ENCODE data around the gene KERA. TPM values are rescaled to one million over a fixed set of nuclear protein-coding genes. Genes with fewer than 3 reads are reported as not detected.

The KERA gene
- total and polyA plus RNA-seq, 2 of the 4 experiments (the other 2 are of a cell fraction), result not detected

DNA sequence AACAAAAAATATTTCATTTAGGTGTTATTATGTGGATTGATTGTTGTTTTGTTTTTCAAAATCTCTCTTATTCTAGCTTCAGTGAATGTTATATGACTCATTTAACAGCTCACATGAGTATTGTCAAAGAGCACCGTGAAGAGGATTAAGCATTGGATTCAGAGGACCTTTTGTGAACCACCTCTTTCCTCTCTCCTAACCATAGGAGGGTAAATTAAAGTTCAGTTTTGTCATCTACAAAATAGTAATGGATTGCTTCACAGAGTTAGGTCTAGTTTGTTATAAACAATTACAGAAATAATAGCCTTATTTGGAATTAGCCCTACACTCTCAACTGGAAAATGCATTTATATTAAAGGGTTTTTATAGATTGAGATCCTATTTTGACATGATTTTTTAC lies 962 bp upstream of the KERA start:
- Histone ChIP-seq H4K20me1 (ENCODE audit: insufficient read depth, low read length) (no peaks in the 10 kb centered on the region), H2AFZ (replicated peaks; ENCODE audit: low read length, poor library complexity) (no peak overlapping the region), H3K27ac (ENCODE audit: insufficient read depth, low read length) (no peak overlapping the region), H3K4me1 (ENCODE audit: control insufficient read depth, insufficient read depth, low read length) (no peaks in the 10 kb centered on the region), H3K18ac (ENCODE audit: low read depth, low read length) (no peak overlapping the region), H3K4me3 (ENCODE audit: insufficient read depth, low read depth, low read length) (no peak overlapping the region), H3K9ac (ENCODE audit: low read depth, low read length) (no peak overlapping the region), H3K23ac (ENCODE audit: low read depth, low read length) (no peak overlapping the region), H3K27me3 (ENCODE audit: control insufficient read depth, insufficient read depth, low read length) (no peaks in the 10 kb centered on the region), H2BK5ac (ENCODE audit: low read depth, low read length, poor library complexity, severe bottlenecking) (no peak overlapping the region), H3K79me1 (ENCODE audit: low read depth in 1 of 2, low read length in 2 of 2) (no peaks in the 10 kb centered on the region), H4K91ac (ENCODE audit: insufficient read depth, low read depth, low read length) (no peak overlapping the region), H3K9me1 (ENCODE audit: insufficient read depth, low read length) (no peaks in the 10 kb centered on the region), H3K4me2 (ENCODE audit: low read depth, low read length) (no peak overlapping the region), H4K8ac (ENCODE audit: low read depth in 2 of 2, low read length in 2 of 2) (no peak overlapping the region), H4K5ac (ENCODE audit: low read depth, low read length) (no peak overlapping the region), H2BK15ac (ENCODE audit: low read depth, low read length) (no peak overlapping the region), H2BK120ac (ENCODE audit: low read depth, low read length) (no peak overlapping the region), H3K9me3 (ENCODE audit: control insufficient read depth, insufficient read depth, low read length) (no peaks in the 10 kb centered on the region), H3K4ac (ENCODE audit: low read depth, low read length) (no peak overlapping the region), H3K14ac (replicated peaks; ENCODE audit: low read depth, low read length) (no peak overlapping the region), H3K36me3 (ENCODE audit: control insufficient read depth, insufficient read depth, low read length) (no peaks in the 10 kb centered on the region), H2AK9ac (replicated peaks; ENCODE audit: low read depth, low read length, poor library complexity) (no peak overlapping the region), H2BK20ac (ENCODE audit: low read depth, low read length) (no peak overlapping the region), H2AK5ac (ENCODE audit: low read depth, low read length) (no peak overlapping the region), H3K56ac (ENCODE audit: extremely low read depth, insufficient read depth, low read length) (no peak overlapping the region)
- no CpG with 5 or more reads among the region's 1 CpG for WGBS, 2 experiments (ENCODE audit: extremely low coverage in 2 of 2, insufficient read length in 1 of 2)
- intact Hi-C loops (cut with micrococcal nuclease) (loop anchor here (5.0 kb wide), 1 partner anchor 51 kb away; no protein-coding TSS in a partner anchor), dilution Hi-C loops (cut with HindIII; ENCODE audit: low sequenced_read_pairs, unreplicated experiment) (no loop called here), in situ Hi-C loops (cut with MboI; ENCODE audit: low sequenced_read_pairs) (no loop called here)
- CTCF ChIA-PET, result no interaction called here
- BruUV-seq (replicated peaks), result no TSS peak
- TF ChIP-seq RCOR1 (IDR thresholded peaks at IDR 0.05; ENCODE audit: insufficient replicate concordance, low read length), result no peak
- TF ChIP-seq FOS (IDR thresholded peaks at IDR 0.05; ENCODE audit: low read depth, low read length), result no peak
- TF ChIP-seq CHD1 (IDR thresholded peaks at IDR 0.05; ENCODE audit: low read depth, low read length), result no peak
- TF ChIP-seq USF2 (IDR thresholded peaks at IDR 0.05; ENCODE audit: low read depth, low read length), result no peak
- TF ChIP-seq NFE2L2 (IDR thresholded peaks at IDR 0.05; ENCODE audit: low read depth, low read length), result no peak
- TF ChIP-seq RAD21 (IDR thresholded peaks at IDR 0.05; ENCODE audit: low read length), result no peak
- TF ChIP-seq POLR2A (IDR thresholded peaks at IDR 0.05; ENCODE audit: low read depth, low read length), result no peak
- no peak for TF ChIP-seq BHLHE40 (IDR thresholded peaks at IDR 0.05; ENCODE audit: low read depth, low read length)
- TF ChIP-seq CTCF (conservative IDR thresholded peaks at IDR 0.05; ENCODE audit: low read depth, low read length), result no peak
- no peak for TF ChIP-seq CEBPB (IDR thresholded peaks at IDR 0.05; ENCODE audit: low read depth, low read length)
- no peak for ATAC-seq (ENCODE audit: low read depth)
- POLR2A ChIA-PET (ENCODE audit: unreplicated experiment), result no interaction called here
- DNase-seq, result no peak

Data from IMR-90 (cell line).